Measurements from ENCODE around the gene OXTR. TPM values are rescaled to one million over a fixed set of nuclear protein-coding genes. Genes with fewer than 3 reads are reported as not detected.

Gene OXTR
- total RNA-seq, result under 1 TPM in 1 of 2 donors, not detected in 1; 0.44 TPM
- total RNA-seq, result 0 to 0.15 reads per million in 2 donors

DNA sequence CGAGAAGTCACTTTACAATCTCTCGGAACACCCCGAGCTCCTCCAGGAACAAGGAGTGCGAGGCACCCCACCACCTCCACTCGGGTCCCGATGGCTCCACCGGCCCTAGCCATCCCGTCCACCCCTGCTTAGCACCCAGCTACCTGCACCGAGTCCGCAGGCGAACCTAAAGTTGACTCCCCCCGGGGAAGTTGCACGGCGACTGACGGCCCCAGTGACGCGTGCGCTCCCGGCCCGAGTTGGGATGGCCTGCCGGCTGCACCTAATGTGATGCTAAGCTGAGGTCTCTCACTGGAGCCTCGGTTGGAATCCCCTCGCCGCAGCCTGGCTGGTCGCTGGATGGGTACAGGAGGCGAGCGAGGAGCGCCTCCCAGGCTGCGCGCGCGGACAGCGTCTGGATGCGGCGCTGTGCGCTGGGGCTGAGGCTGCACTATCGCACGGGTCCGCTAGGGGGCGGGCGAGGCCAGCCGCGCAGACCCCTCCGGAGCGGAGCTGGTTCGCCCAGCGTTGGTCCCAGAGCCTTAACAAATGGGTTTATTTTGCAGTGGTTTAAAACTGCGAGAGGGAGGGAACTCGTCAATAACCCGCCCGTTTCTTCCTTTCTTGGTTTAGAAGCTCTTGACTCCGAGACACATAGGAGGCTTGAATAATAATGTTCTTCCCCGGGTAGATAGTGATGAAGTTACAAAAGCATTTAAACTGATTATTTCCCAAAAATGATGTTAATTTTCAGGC is at the start of gene OXTR:
OXTR (minus strand) TSS at position 526 of the 735 bp plus-strand sequence. CDS start 1,426 bp downstream, outside the sequence.
- peaks cover 14% of the 10 kb centered on the region for H3K4me1 Mint-ChIP-seq
- ATAC-seq, result peak; percentile 79
- H3K27ac Mint-ChIP-seq, result no peak within 1 kb of the TSS
- peaks cover 50% of the 10 kb centered on the region for H3K27me3 Mint-ChIP-seq
- H3K9me3 ChIP-seq (ENCODE audit: control insufficient read depth, low read length, poor library complexity, severe bottlenecking), result no peaks in the 10 kb centered on the region
- peak within 1 kb of the TSS; percentile 41 for H3K4me3 Mint-ChIP-seq
- no peaks in the 10 kb centered on the region for H3K36me3 Mint-ChIP-seq (ENCODE audit: low read depth)
- peak; percentile 13 to 38 (median 34) for DNase-seq

DNA sequence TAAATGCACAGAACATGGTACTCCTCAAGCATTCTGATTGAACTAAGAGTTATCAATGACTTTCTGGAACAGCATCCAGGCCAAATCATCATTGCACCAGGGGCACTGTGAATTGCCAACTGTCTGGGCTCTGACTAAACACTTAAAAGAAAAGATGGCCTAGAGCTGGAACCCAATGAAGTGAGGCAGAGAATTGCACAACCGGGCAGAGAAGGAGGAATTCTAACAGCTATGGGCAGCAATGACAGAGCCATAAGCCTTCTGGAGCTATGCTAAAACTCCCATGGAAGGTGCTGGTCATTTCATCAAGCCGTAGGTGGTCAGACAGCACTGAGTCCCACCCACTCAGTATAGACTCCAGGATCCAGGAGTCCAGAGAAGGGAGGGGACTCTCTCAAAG is 48.1 kb upstream of the OXTR start:
- H3K9me3 ChIP-seq (ENCODE audit: control insufficient read depth, low read length, poor library complexity, severe bottlenecking), result peaks cover 6% of the 10 kb centered on the region
- Mint-ChIP-seq H3K27me3 (no peaks in the 10 kb centered on the region), H3K27ac (no peak overlapping the region), H3K36me3 (ENCODE audit: low read depth) (peaks cover 2% of the 10 kb centered on the region), H3K4me1 (no peaks in the 10 kb centered on the region), H3K4me3 (no peak overlapping the region)
- ATAC-seq (no peak), DNase-seq (no peak)

DNA sequence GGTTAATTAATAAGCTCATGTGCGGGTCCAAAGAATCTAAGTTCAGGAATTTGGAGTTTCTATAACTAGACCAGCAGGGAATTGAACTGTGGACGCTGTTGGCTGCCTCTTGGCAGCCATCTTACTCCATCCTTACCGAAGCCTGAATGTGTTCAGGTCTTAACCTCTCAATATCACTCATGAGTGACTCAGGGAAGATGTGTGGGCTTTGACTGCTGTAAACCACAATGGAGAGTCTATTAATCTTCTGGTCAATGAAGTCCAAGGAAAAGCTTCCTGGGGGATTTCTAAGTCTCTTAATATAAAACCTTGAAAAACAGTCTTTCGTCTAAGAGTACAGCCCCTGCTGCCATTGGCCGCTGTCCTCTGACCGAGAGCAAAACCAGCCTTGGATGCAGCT is 46.7 kb upstream of the OXTR start:
- H3K9me3 ChIP-seq (ENCODE audit: control insufficient read depth, low read length, poor library complexity, severe bottlenecking), result peaks cover 6% of the 10 kb centered on the region
- DNase-seq (no peak), ATAC-seq (no peak)
- H3K27ac Mint-ChIP-seq, result no peak overlapping the region
- no peaks in the 10 kb centered on the region for H3K4me1 Mint-ChIP-seq
- peaks cover 2% of the 10 kb centered on the region for H3K36me3 Mint-ChIP-seq (ENCODE audit: low read depth)
- no peak overlapping the region for H3K4me3 Mint-ChIP-seq
- H3K27me3 Mint-ChIP-seq, result no peaks in the 10 kb centered on the region

DNA sequence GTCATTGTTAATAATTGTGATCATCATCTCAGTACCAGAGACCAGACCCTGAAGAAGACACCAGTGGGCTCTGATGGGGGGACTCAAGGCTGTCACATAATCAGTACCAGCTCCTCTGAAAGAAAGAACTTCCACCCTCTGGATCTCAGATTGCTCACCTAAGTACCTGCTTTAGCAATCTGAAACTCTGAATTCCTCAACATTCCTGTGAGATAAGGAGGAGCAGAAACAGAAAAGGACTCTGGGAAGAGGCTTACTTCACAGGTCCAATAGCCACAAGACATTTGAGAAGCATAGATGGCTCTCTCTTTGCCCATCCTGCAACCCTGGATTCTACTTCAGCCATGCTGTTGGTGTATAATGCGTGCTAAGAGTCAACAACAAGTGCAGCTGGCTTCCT is 44.0 kb upstream of the OXTR start:
- H3K27me3 Mint-ChIP-seq, result no peaks in the 10 kb centered on the region
- H3K9me3 ChIP-seq (ENCODE audit: control insufficient read depth, low read length, poor library complexity, severe bottlenecking), result no peaks in the 10 kb centered on the region
- H3K4me1 Mint-ChIP-seq, result no peaks in the 10 kb centered on the region
- H3K4me3 Mint-ChIP-seq, result no peak overlapping the region
- no peak for ATAC-seq
- H3K27ac Mint-ChIP-seq, result no peak overlapping the region
- no peak for DNase-seq
- peaks cover 2% of the 10 kb centered on the region for H3K36me3 Mint-ChIP-seq (ENCODE audit: low read depth)

- no peaks in the 10 kb centered on the region for H3K36me3 Mint-ChIP-seq (ENCODE audit: low read depth)
- no peaks in the 10 kb centered on the region for H3K27me3 Mint-ChIP-seq
- no peak overlapping the region for H3K27ac Mint-ChIP-seq
- DNase-seq, result no peak
- no peak for ATAC-seq
- no peak overlapping the region for H3K4me3 Mint-ChIP-seq
- no peaks in the 10 kb centered on the region for H3K9me3 ChIP-seq (ENCODE audit: control insufficient read depth, low read length, poor library complexity, severe bottlenecking)
- H3K4me1 Mint-ChIP-seq, result no peaks in the 10 kb centered on the region
These were observed 41.1 kb upstream of the OXTR start for GRCh38 chr3:8810561-8810960.

- ATAC-seq (no peak), DNase-seq (no peak)
- no peaks in the 10 kb centered on the region for H3K9me3 ChIP-seq (ENCODE audit: control insufficient read depth, low read length, poor library complexity, severe bottlenecking)
- Mint-ChIP-seq H3K27ac (no peak overlapping the region), H3K27me3 (no peaks in the 10 kb centered on the region), H3K4me1 (no peaks in the 10 kb centered on the region), H3K36me3 (ENCODE audit: low read depth) (no peaks in the 10 kb centered on the region), H3K4me3 (no peak overlapping the region)
These were observed 36.4 kb upstream of the OXTR start for GRCh38 chr3:8805774-8806173.

DNA sequence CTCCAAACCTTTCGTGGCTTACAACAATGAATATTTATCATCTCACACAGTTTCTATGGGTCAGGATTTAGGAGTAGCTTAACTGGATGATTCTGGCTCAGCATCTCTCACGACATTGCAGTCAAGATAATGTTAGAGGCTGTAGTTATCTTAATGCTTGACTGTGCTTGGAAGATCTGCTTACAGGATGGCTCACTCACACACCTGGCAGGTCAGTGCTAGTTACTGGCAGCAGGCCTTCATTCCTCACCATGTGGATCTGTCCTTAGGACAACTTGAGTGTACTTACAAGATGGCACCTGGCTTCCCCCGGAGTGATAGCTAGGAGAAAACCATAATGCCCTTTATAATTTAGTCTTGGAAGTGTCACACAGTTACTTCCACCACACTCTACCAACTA is 32.8 kb upstream of the OXTR start:
- H3K36me3 Mint-ChIP-seq (ENCODE audit: low read depth), result peaks cover 1% of the 10 kb centered on the region
- no peaks in the 10 kb centered on the region for H3K4me1 Mint-ChIP-seq
- H3K4me3 Mint-ChIP-seq, result no peak overlapping the region
- DNase-seq, result no peak
- no peaks in the 10 kb centered on the region for H3K9me3 ChIP-seq (ENCODE audit: control insufficient read depth, low read length, poor library complexity, severe bottlenecking)
- H3K27me3 Mint-ChIP-seq, result peaks cover 2% of the 10 kb centered on the region
- no peak for ATAC-seq
- no peak overlapping the region for H3K27ac Mint-ChIP-seq

DNA sequence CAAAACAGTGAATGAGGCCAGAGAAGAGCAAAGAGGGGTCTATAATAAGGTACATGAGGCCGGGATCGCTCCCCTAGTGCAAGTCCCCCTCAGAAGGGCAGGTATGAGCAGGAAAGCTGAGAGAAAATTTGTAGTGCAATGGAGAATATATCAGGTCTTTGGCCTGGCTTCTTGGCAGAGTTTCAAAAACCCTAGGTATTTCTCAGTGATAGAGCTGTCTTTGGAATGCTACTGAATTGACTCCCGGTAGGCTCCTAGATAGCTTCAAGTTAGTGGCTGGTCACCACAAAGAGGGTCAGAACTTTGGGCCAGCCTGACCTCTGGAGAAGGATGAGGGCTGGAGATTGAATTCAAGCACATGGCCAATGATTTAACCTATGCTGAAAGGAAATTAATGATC is 30.6 kb upstream of the OXTR start:
- peaks cover 7% of the 10 kb centered on the region for H3K27me3 Mint-ChIP-seq

GRCh38 chr3:8794247-8794646 is 24.8 kb upstream of the OXTR start:
- no peaks in the 10 kb centered on the region for H3K9me3 ChIP-seq (ENCODE audit: control insufficient read depth, low read length, poor library complexity, severe bottlenecking)
- no peaks in the 10 kb centered on the region for H3K4me1 Mint-ChIP-seq
- H3K36me3 Mint-ChIP-seq (ENCODE audit: low read depth), result peaks cover 7% of the 10 kb centered on the region

More for the DNA sequence above, 30.6 kb upstream of the OXTR start:
- H3K36me3 Mint-ChIP-seq (ENCODE audit: low read depth), result peaks cover 3% of the 10 kb centered on the region
- ATAC-seq (no peak), DNase-seq (no peak)
- H3K4me3 Mint-ChIP-seq, result no peak overlapping the region
- H3K9me3 ChIP-seq (ENCODE audit: control insufficient read depth, low read length, poor library complexity, severe bottlenecking), result no peaks in the 10 kb centered on the region
- no peak overlapping the region for H3K27ac Mint-ChIP-seq
- no peaks in the 10 kb centered on the region for H3K4me1 Mint-ChIP-seq

DNA sequence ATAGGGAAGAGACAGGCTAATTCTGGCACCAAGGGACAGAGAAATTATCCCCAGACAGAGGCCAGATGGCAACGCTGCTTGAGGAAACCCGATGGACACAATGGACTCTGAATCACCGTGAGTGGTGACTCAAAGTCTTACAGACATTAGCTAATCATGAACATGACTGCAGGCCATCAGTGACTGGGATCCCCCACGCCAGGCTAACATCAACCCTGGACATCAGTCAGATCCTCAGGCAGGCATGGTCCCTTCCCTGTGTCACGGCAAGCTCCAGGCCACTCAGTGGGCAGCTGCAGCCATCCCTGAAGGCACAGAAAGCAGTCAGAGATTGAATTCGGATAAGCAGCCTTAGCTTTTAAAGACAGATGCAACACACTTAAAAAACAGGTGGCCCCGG is 23.8 kb upstream of the OXTR start:
- H3K36me3 Mint-ChIP-seq (ENCODE audit: low read depth), result peaks cover 7% of the 10 kb centered on the region
- H3K4me3 Mint-ChIP-seq, result no peak overlapping the region
- no peak overlapping the region for H3K27ac Mint-ChIP-seq

More at GRCh38 chr3:8794247-8794646, 24.8 kb upstream of the OXTR start:
- Mint-ChIP-seq H3K4me3 (no peak overlapping the region), H3K27ac (no peak overlapping the region), H3K27me3 (peaks cover 14% of the 10 kb centered on the region)
- ATAC-seq (no peak), DNase-seq (no peak)

DNA sequence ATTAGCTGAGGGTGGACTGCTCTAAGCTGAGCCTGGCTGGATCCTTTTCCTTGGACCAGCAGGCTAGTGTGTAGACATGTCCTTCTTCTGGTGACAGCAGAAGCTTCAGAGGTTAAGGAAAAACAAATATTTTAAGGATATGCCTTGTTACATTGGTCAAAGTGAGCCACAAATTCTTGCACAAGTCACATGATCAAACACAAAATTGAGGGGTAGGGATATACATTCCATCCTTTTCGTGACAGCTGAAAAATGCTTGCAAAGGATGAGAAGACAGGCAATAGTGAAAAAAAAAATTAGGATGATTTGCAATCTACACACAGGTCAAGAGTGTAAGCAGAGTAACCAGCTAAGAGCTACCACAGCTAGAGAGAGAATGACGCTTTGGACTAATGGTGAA is 21.1 kb upstream of the OXTR start:
- Mint-ChIP-seq H3K27ac (no peak overlapping the region), H3K4me1 (no peaks in the 10 kb centered on the region), H3K4me3 (no peak overlapping the region), H3K27me3 (peaks cover 9% of the 10 kb centered on the region), H3K36me3 (ENCODE audit: low read depth) (peaks cover 4% of the 10 kb centered on the region)
- H3K9me3 ChIP-seq (ENCODE audit: control insufficient read depth, low read length, poor library complexity, severe bottlenecking), result no peaks in the 10 kb centered on the region
- DNase-seq (no peak), ATAC-seq (no peak)

More for the DNA sequence above, 23.8 kb upstream of the OXTR start:
- DNase-seq (no peak), ATAC-seq (no peak)
- H3K9me3 ChIP-seq (ENCODE audit: control insufficient read depth, low read length, poor library complexity, severe bottlenecking), result no peaks in the 10 kb centered on the region
- Mint-ChIP-seq H3K4me1 (no peaks in the 10 kb centered on the region), H3K27me3 (peaks cover 14% of the 10 kb centered on the region)

- DNase-seq (no peak), ATAC-seq (no peak)
- H3K9me3 ChIP-seq (ENCODE audit: control insufficient read depth, low read length, poor library complexity, severe bottlenecking), result no peaks in the 10 kb centered on the region
- Mint-ChIP-seq H3K27ac (no peak overlapping the region), H3K27me3 (no peaks in the 10 kb centered on the region), H3K4me3 (no peak overlapping the region), H3K4me1 (no peaks in the 10 kb centered on the region), H3K36me3 (ENCODE audit: low read depth) (no peaks in the 10 kb centered on the region)
These were observed 15.4 kb upstream of the OXTR start for GRCh38 chr3:8784676-8785435.

DNA sequence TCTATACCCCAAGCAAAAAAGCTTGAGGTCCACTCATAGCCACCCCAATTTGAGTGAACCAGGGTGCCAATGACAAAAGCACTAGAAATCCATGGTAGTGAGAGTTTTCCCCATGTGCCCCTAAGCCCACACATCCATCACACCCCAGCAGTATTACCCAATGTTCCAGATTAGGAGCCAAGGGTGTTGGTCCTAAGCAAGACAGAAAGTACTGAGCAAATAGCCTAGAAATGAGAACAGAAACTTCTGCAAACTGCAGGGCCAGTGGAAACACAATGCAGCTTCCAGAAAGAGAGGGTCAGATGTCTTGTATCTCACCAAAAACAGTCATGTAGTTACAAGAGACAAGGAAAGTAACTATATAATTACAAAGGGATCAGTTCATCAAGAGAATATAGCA is 10.9 kb upstream of the OXTR start:
- Mint-ChIP-seq H3K27me3 (peaks cover 41% of the 10 kb centered on the region), H3K27ac (no peak overlapping the region), H3K4me1 (no peaks in the 10 kb centered on the region), H3K4me3 (no peak overlapping the region), H3K36me3 (ENCODE audit: low read depth) (no peaks in the 10 kb centered on the region)
- H3K9me3 ChIP-seq (ENCODE audit: control insufficient read depth, low read length, poor library complexity, severe bottlenecking), result no peaks in the 10 kb centered on the region
- DNase-seq (no peak), ATAC-seq (no peak)
